Suprapubic skin (tissue), 4 donors: Measurements from ENCODE around the gene ANAPC10.

Experiments used
- CTCF ChIP-seq, 2 donors: fragments of 200-600 bp in 1 of 2; fragments of 450-650 bp in 1 of 2; sonication (generic) in 1 of 2; IDR thresholded peaks; one replicate each; pipeline ENCODE4 v1.5.1; 2016 to 2019; ENCODE audit warnings: antibody characterized with exemption in 2 of 2, mild to moderate bottlenecking in 1 of 2, moderate library complexity in 1 of 2
- EP300 ChIP-seq: sonication (generic); formaldehyde crosslinking; IDR thresholded peaks from one replicate; pipeline ENCODE4 v1.6.1; 2017; ENCODE audit warnings: antibody characterized with exemption
- POLR2A ChIP-seq, 2 donors: fragments of 450-650 bp; IDR thresholded peaks; one replicate each; pipeline ENCODE4 v1.6.1; 2017; ENCODE audit warnings: antibody characterized with exemption in 2 of 2, mild to moderate bottlenecking in 2 of 2, moderate library complexity in 2 of 2
- POLR2AphosphoS5 ChIP-seq, 3 donors: sonication (generic); formaldehyde crosslinking; IDR thresholded peaks; one replicate each; pipeline ENCODE4 v1.6.1; 2017; ENCODE audit warnings: antibody characterized with exemption in 3 of 3

- no peak for TF ChIP-seq CTCF (IDR thresholded peaks at IDR 0.05)
- no peak for TF ChIP-seq EP300
- TF ChIP-seq POLR2A (IDR thresholded peaks at IDR 0.05): no peak
- no peak for TF ChIP-seq POLR2AphosphoS5 (IDR thresholded peaks at IDR 0.05)
Observed at GRCh38 chr4:145043306-145043705, 54.7 kb downstream of the ANAPC10 start.
